HepG2 (cell line): ENCODE results near the gene ARL10. TPM values are rescaled to one million over a fixed set of nuclear protein-coding genes. Genes with fewer than 3 reads are reported as not detected.

Source experiments
- ATAC-seq: fragments of 200-7000 bp; cut with Tn5 transposase; 3 replicates; pipeline ENCODE4 v1.9.1; 2020; ENCODE audit warnings: mild to moderate bottlenecking, moderate library complexity
- BruUV-seq: library from RNA; stranded (reverse); fragments of 400-500 nt; replicated peaks from 2 replicates; lab custom pipeline; 2021; lab: Mats Ljungman, UMichigan
- CTCF ChIA-PET: fragments of 300-600 bp; formaldehyde crosslinking; extraction: SDS; loops from one replicate; lab custom pipeline; 2021; ENCODE audit warnings: low total read pairs, inconsistent platforms, low intra/inter-chr PET ratio; lab: Yijun Ruan, JAX
- POLR2A ChIA-PET: fragments of 350-600 bp; sonication (Branson Sonifier 250); formaldehyde crosslinking; loops from one replicate; lab custom pipeline; 2020; ENCODE audit warnings: antibody characterized with exemption, inconsistent platforms; lab: Yijun Ruan, JAX
- DNase-seq: peaks from one replicate; pipeline ENCODE4 v3.0.0-alpha.2; 2015; ENCODE audit warnings: low spot score
- FAIRE-seq: peaks from 3 replicates; lab custom pipeline; 2011; peaks lifted over from hg19 to GRCh38; lab: Jason Lieb, UNC
- H2AFZ ChIP-seq: one replicate; pipeline ENCODE4 v1.6.1; 2011; ENCODE audit warnings: low read length, inconsistent platforms
- H3K27ac ChIP-seq: fragments of 300-600 bp; 3 replicates; pipeline ENCODE4 v1.8.0; 2011; ENCODE audit warnings: mixed run types, mild to moderate bottlenecking, mixed read lengths, low read length, inconsistent platforms; ENCODE audit not compliant: insufficient read depth; ENCODE audit errors: extremely low read length
- H3K27me3 ChIP-seq, 2 experiments: fragments of 200-600 bp in 1 of 2; 2 replicates in 1 of 2; 3 replicates in 1 of 2; pipeline versions ENCODE4 v1.6.0 to v1.8.0; 2011; ENCODE audit warnings: low read length in 2 of 2, mild to moderate bottlenecking in 2 of 2, moderate library complexity in 2 of 2, inconsistent platforms in 1 of 2; ENCODE audit not compliant: insufficient read depth in 2 of 2, control insufficient read depth in 1 of 2
- H3K36me3 ChIP-seq, 2 experiments: fragments of 200-600 bp in 1 of 2; replicated peaks in 1 of 2; 2 replicates in 1 of 2; 3 replicates in 1 of 2; pipeline versions ENCODE4 v1.5.1 to v1.8.0; 2011; ENCODE audit warnings: low read length in 2 of 2, inconsistent platforms in 1 of 2; ENCODE audit not compliant: insufficient read depth in 2 of 2, control insufficient read depth in 1 of 2
- H3K4me1 ChIP-seq: 2 replicates; pipeline ENCODE4 v1.5.1; 2012; ENCODE audit warnings: low read length, inconsistent platforms; ENCODE audit not compliant: insufficient read depth
- H3K4me2 ChIP-seq: 2 replicates; pipeline ENCODE4 v1.6.0; 2011; ENCODE audit warnings: low read depth, low read length, inconsistent platforms
- H3K4me3 ChIP-seq, 3 experiments: fragments of 200-600 bp in 1 of 3; sonication (generic), shearing (Covaris generic) in 1 of 3; replicated peaks in 1 of 3; 2 replicates each; pipeline ENCODE4 v1.5.1; 2011 to 2016; ENCODE audit warnings: low read length in 3 of 3, inconsistent platforms in 2 of 3, low read depth in 2 of 3, mild to moderate bottlenecking in 2 of 3, control low read depth in 1 of 3, mixed read lengths in 1 of 3; ENCODE audit not compliant: insufficient read depth in 1 of 3
- H3K79me2 ChIP-seq: one replicate; pipeline ENCODE4 v1.6.1; 2011; ENCODE audit warnings: low read length, inconsistent platforms; ENCODE audit not compliant: insufficient read depth
- H3K9ac ChIP-seq: 2 replicates; pipeline ENCODE4 v1.6.0; 2011; ENCODE audit warnings: mild to moderate bottlenecking, low read depth, low read length, inconsistent platforms; ENCODE audit not compliant: insufficient read depth
- H3K9me3 ChIP-seq: 2 replicates; pipeline ENCODE4 v1.5.1; 2012; ENCODE audit warnings: mild to moderate bottlenecking, low read length
- H4K20me1 ChIP-seq: 2 replicates; pipeline ENCODE4 v1.6.0; 2011; ENCODE audit warnings: inconsistent platforms, mild to moderate bottlenecking, low read length, moderate library complexity; ENCODE audit not compliant: insufficient read depth
- CBX1 ChIP-seq: IDR thresholded peaks from one replicate; pipeline ENCODE4 v1.6.1; 2016; ENCODE audit warnings: antibody characterized with exemption, low read depth
- FOXC1 ChIP-seq: sonication (generic); formaldehyde crosslinking; IDR thresholded peaks from 2 replicates; pipeline ENCODE4 v1.8.0; 2022; ENCODE audit warnings: mild to moderate bottlenecking, missing genetic modification reagents, borderline replicate concordance
- MLLT10 ChIP-seq: sonication (generic); formaldehyde crosslinking; IDR thresholded peaks from 2 replicates; pipeline ENCODE4 v1.4.0; 2020; ENCODE audit warnings: missing genetic modification reagents
- MTA3 ChIP-seq: sonication (generic); formaldehyde crosslinking; IDR thresholded peaks from 2 replicates; pipeline ENCODE4 v1.4.0; 2020; ENCODE audit warnings: missing genetic modification reagents
- NCOA5 ChIP-seq: sonication (generic); formaldehyde crosslinking; IDR thresholded peaks from 2 replicates; pipeline ENCODE4 v1.4.0; 2020; ENCODE audit warnings: missing genetic modification reagents
- NFKBIZ ChIP-seq: IDR thresholded peaks from 2 replicates; pipeline ENCODE4 v1.6.1; 2018; ENCODE audit warnings: missing genetic modification reagents, missing compliant biosample characterization
- NKX3-1 ChIP-seq: sonication (generic); formaldehyde crosslinking; IDR thresholded peaks from 2 replicates; pipeline ENCODE4 v1.5.0; 2020; ENCODE audit warnings: missing genetic modification reagents
- NONO ChIP-seq, 2 experiments: fragments of 450-650 bp in 1 of 2; sonication (generic) in 1 of 2; formaldehyde crosslinking in 1 of 2; IDR thresholded peaks in 1 of 2; conservative IDR thresholded peaks in 1 of 2; 2 replicates each; pipeline versions ENCODE4 v1.6.1 to v1.8.0; 2017 to 2022; ENCODE audit warnings: mild to moderate bottlenecking in 1 of 2, missing genetic modification reagents in 1 of 2, moderate library complexity in 1 of 2
- RBFOX2 ChIP-seq: fragments of 200-400 bp; formaldehyde crosslinking; IDR thresholded peaks from 2 replicates; pipeline ENCODE4 v1.6.1; 2017; ENCODE audit warnings: low read depth, mild to moderate bottlenecking, low read length
- SMAD3 ChIP-seq: sonication (generic); formaldehyde crosslinking; IDR thresholded peaks from 2 replicates; pipeline ENCODE4 v1.4.0; 2020; ENCODE audit warnings: missing genetic modification reagents
- U2AF2 ChIP-seq: fragments of 200-400 bp; formaldehyde crosslinking; IDR thresholded peaks from 2 replicates; pipeline ENCODE4 v1.6.1; 2017; ENCODE audit warnings: low read depth, mild to moderate bottlenecking, low read length
- ZC3H13 ChIP-seq: sonication (generic); formaldehyde crosslinking; IDR thresholded peaks from 2 replicates; pipeline ENCODE4 v1.8.1; 2023; ENCODE audit warnings: mild to moderate bottlenecking, missing genetic modification reagents, moderate library complexity
- ZFX ChIP-seq: sonication (generic); formaldehyde crosslinking; IDR thresholded peaks from 2 replicates; pipeline ENCODE4 v1.4.0; 2020; ENCODE audit warnings: mild to moderate bottlenecking, low read depth, missing genetic modification reagents, moderate library complexity
- ZMYM2 ChIP-seq: sonication (generic); formaldehyde crosslinking; IDR thresholded peaks from 2 replicates; pipeline ENCODE4 v1.8.0; 2022; ENCODE audit warnings: mild to moderate bottlenecking, missing genetic modification reagents
- ZNF350 ChIP-seq: sonication (generic); formaldehyde crosslinking; IDR thresholded peaks from 2 replicates; pipeline ENCODE4 v1.4.0; 2020; ENCODE audit warnings: mild to moderate bottlenecking, low read depth, missing genetic modification reagents, borderline replicate concordance
- ZNF460 ChIP-seq: sonication (generic); formaldehyde crosslinking; IDR thresholded peaks from 2 replicates; pipeline ENCODE4 v1.5.1; 2020; ENCODE audit warnings: missing genetic modification reagents, mild to moderate bottlenecking, borderline replicate concordance
- WGBS: methylation state at CpG from one replicate; pipeline ENCODE4 v1.1.6; 2017; ENCODE audit warnings: low lambda C conversion rate; 5-methylcytosine and 5-hydroxymethylcytosine counted together
- in situ Hi-C: cut with HindIII; loops from 2 replicates; pipeline ENCODE4 v1.10.0; 2017; ENCODE audit warnings: low pct_unique_long_range_greater_than_20kb; ENCODE audit not compliant: extremely low pct_ligation_motif_present
- intact Hi-C: fragments of 100-400 bp; cut with micrococcal nuclease; formaldehyde crosslinking; loops from one replicate; pipeline ENCODE4 v1.10.0; 2022; ENCODE audit not compliant: unreplicated experiment
- polyA plus RNA-seq, 8 experiments: library from polyadenylated mRNA; depleted of rRNA in 3 of 8; stranded (reverse) in 7 of 8; unstranded in 1 of 8; fragments of >200 nt; fragmentation: Illumina TruSeq in 4 of 8; extraction: Trizol in 4 of 8; gene quantifications; 2 replicates each; pipeline versions ENCODE4 v1.2.1 to v1.2.3, GENCODE V29; 2011 to 2016; ENCODE audit warnings: low read depth in 4 of 8, missing spikeins in 1 of 8, mixed read lengths in 1 of 8; ENCODE audit not compliant: insufficient read depth in 1 of 8
- total RNA-seq, 5 experiments: library from RNA; depleted of rRNA; stranded (reverse); fragments of >200 nt; fragmentation: Illumina TruSeq; extraction: Trizol; gene quantifications; 2 replicates each; pipeline ENCODE4 v1.2.3, GENCODE V29; 2016; ENCODE audit warnings: low read depth in 1 of 5
- TF ChIP-seq, protein P1 (sequence below): sonication (generic); formaldehyde crosslinking; IDR thresholded peaks from 2 replicates; pipeline ENCODE4 v1.5.1; 2020; ENCODE audit warnings: missing genetic modification reagents, mild to moderate bottlenecking, borderline replicate concordance
- TF ChIP-seq, protein P2 (sequence below): sonication (generic); formaldehyde crosslinking; IDR thresholded peaks from 2 replicates; pipeline ENCODE4 v1.5.1; 2020; ENCODE audit warnings: mild to moderate bottlenecking, missing genetic modification reagents, borderline replicate concordance
- TF ChIP-seq, protein P3 (sequence below): sonication (generic); formaldehyde crosslinking; IDR thresholded peaks from 2 replicates; pipeline ENCODE4 v1.4.0; 2020; ENCODE audit warnings: missing genetic modification reagents

The ARL10 gene
- total and polyA plus RNA-seq, 2 of the 13 experiments (the other 11 are each of a cell fraction or from before 2014, with no cell fraction given) = 0.18 to 0.50 TPM

DNA sequence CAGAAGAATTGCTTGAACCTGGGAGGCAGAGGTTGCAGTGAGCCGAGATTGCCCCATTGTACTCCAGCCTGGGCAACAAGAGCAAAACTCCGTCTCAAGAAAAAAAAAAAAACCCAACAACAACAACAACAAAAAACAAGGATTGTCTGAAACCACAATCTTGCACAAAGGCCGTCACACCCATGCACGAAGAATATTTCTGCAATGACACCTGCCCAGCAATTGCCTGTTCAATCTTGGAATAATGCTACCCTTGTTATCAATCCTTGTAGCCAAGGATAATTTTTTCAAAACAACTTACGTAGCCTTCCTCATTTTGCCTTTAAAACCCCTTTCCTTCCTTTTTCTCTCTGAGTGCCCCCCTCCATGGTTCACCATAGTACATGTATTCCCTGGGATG is 54.8 kb downstream of the ARL10 start:
- Histone ChIP-seq H3K79me2 (no peaks in the 10 kb centered on the region), H4K20me1 (no peaks in the 10 kb centered on the region), H3K4me1 (peaks cover 31% of the 10 kb centered on the region), H3K4me2 (no peak overlapping the region), H3K36me3 (no peaks in the 10 kb centered on the region), H3K27ac (no peak overlapping the region), H3K9ac (no peak overlapping the region), H3K27me3 (no peaks in the 10 kb centered on the region), H2AFZ (no peak overlapping the region), H3K4me3 (no peak overlapping the region), H3K9me3 (no peaks in the 10 kb centered on the region)
- ATAC-seq (no peak), FAIRE-seq (no peak), DNase-seq (no peak)
- in situ Hi-C loops = no loop called here
- intact Hi-C loops = no loop called here
- WGBS = 76% methylated on average over 5 of the region's 5 CpGs
- ChIA-PET POLR2A (no interaction called here), CTCF (no interaction called here)
- TF ChIP-seq NFKBIZ (CRISPR knock-in tag) (no peak), FOXC1 (CRISPR knock-in tag) (no peak), ZFX (no peak), NCOA5 (CRISPR knock-in tag) (no peak), ZNF460 (CRISPR knock-in tag) (no peak), SMAD3 (CRISPR knock-in tag) (no peak), CBX1 (no peak), MTA3 (CRISPR knock-in tag) (no peak), ZC3H13 (CRISPR knock-in tag) (no peak), U2AF2 (no peak), NONO (IDR thresholded peaks at IDR 0.05) (no peak), NONO (CRISPR knock-in tag; conservative IDR thresholded peaks at IDR 0.05) (no peak), MLLT10 (CRISPR knock-in tag) (no peak), ZMYM2 (no peak), RBFOX2 (no peak), ZNF350 (CRISPR knock-in tag) (no peak), NKX3-1 (no peak)
- TF ChIP-seq, protein P1, sequence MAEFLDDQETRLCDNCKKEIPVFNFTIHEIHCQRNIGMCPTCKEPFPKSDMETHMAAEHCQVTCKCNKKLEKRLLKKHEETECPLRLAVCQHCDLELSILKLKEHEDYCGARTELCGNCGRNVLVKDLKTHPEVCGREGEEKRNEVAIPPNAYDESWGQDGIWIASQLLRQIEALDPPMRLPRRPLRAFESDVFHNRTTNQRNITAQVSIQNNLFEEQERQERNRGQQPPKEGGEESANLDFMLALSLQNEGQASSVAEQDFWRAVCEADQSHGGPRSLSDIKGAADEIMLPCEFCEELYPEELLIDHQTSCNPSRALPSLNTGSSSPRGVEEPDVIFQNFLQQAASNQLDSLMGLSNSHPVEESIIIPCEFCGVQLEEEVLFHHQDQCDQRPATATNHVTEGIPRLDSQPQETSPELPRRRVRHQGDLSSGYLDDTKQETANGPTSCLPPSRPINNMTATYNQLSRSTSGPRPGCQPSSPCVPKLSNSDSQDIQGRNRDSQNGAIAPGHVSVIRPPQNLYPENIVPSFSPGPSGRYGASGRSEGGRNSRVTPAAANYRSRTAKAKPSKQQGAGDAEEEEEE = no peak
- TF ChIP-seq, protein P2, sequence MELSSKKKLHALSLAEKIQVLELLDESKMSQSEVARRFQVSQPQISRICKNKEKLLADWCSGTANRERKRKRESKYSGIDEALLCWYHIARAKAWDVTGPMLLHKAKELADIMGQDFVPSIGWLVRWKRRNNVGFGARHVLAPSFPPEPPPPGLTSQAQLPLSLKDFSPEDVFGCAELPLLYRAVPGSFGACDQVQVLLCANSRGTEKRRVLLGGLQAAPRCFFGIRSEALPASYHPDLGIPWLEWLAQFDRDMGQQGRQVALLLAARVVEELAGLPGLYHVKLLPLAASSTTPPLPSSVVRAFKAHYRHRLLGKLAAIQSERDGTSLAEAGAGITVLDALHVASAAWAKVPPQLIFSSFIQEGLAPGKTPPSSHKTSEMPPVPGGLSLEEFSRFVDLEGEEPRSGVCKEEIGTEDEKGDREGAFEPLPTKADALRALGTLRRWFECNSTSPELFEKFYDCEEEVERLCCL (CRISPR knock-in tag) = no peak
- TF ChIP-seq, protein P3, sequence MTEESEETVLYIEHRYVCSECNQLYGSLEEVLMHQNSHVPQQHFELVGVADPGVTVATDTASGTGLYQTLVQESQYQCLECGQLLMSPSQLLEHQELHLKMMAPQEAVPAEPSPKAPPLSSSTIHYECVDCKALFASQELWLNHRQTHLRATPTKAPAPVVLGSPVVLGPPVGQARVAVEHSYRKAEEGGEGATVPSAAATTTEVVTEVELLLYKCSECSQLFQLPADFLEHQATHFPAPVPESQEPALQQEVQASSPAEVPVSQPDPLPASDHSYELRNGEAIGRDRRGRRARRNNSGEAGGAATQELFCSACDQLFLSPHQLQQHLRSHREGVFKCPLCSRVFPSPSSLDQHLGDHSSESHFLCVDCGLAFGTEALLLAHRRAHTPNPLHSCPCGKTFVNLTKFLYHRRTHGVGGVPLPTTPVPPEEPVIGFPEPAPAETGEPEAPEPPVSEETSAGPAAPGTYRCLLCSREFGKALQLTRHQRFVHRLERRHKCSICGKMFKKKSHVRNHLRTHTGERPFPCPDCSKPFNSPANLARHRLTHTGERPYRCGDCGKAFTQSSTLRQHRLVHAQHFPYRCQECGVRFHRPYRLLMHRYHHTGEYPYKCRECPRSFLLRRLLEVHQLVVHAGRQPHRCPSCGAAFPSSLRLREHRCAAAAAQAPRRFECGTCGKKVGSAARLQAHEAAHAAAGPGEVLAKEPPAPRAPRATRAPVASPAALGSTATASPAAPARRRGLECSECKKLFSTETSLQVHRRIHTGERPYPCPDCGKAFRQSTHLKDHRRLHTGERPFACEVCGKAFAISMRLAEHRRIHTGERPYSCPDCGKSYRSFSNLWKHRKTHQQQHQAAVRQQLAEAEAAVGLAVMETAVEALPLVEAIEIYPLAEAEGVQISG = no peak
- no TSS peak for BruUV-seq
